Panc1 (cell line): ENCODE results near the gene IL17RB. TPM values are rescaled to one million over a fixed set of nuclear protein-coding genes. Genes with fewer than 3 reads are reported as not detected.

Source experiments
- ATAC-seq: fragments of 200-7000 bp; cut with Tn5 transposase; 2 replicates; pipeline ENCODE4 v1.9.1; 2020; ENCODE audit warnings: mild to moderate bottlenecking, moderate library complexity
- BruUV-seq: library from RNA; stranded (reverse); fragments of 400-500 nt; replicated peaks from 2 replicates; lab custom pipeline; 2021; lab: Mats Ljungman, UMichigan
- CTCF ChIA-PET: fragments of 300-600 bp; sonication (Branson Sonifier 250); formaldehyde crosslinking; loops from one replicate; lab custom pipeline; 2022; ENCODE audit warnings: antibody characterized with exemption; lab: Charles Lee
- POLR2A ChIA-PET: fragments of 300-600 bp; sonication (Branson Sonifier 250); formaldehyde crosslinking; loops from one replicate; lab custom pipeline; 2022; ENCODE audit warnings: antibody characterized with exemption; lab: Charles Lee
- DNase-seq: peaks from one replicate; pipeline ENCODE4 v3.0.0-alpha.2; 2010; ENCODE audit warnings: low read depth, low spot score
- H3K27ac ChIP-seq: 2 replicates; pipeline ENCODE4 v1.5.1; 2011; ENCODE audit warnings: mild to moderate bottlenecking, low read length, inconsistent platforms
- H3K27me3 ChIP-seq: fragments of 200-500 bp; sonication (Bioruptor generic); 2 replicates; pipeline ENCODE4 v1.6.0; 2014; ENCODE audit warnings: low read length, inconsistent platforms; ENCODE audit not compliant: control insufficient read depth, insufficient read depth
- H3K36me3 ChIP-seq: fragments of 200-500 bp; sonication (Bioruptor generic); 2 replicates; pipeline ENCODE4 v1.5.1; 2014; ENCODE audit warnings: inconsistent platforms, mild to moderate bottlenecking, low read length, moderate library complexity; ENCODE audit not compliant: control insufficient read depth, insufficient read depth
- H3K4me1 ChIP-seq: 2 replicates; pipeline ENCODE4 v1.5.1; 2011; ENCODE audit warnings: inconsistent platforms, mild to moderate bottlenecking, low read length, moderate library complexity; ENCODE audit not compliant: control insufficient read depth, insufficient read depth
- H3K4me3 ChIP-seq, 2 experiments: 2 replicates each; pipeline ENCODE4 v1.5.1; 2011 to 2012; ENCODE audit warnings: low read depth in 2 of 2, low read length in 2 of 2, mild to moderate bottlenecking in 2 of 2, inconsistent platforms in 1 of 2, moderate library complexity in 1 of 2
- H3K9me3 ChIP-seq: fragments of 200-500 bp; sonication (Bioruptor generic); 2 replicates; pipeline ENCODE4 v1.5.1; 2014; ENCODE audit warnings: low read depth, mild to moderate bottlenecking, inconsistent platforms, low read length, moderate library complexity; ENCODE audit not compliant: control insufficient read depth, insufficient read depth
- CTCF ChIP-seq: fragments of 450-650 bp; IDR thresholded peaks from 2 replicates; pipeline ENCODE4 v1.5.1; 2017; ENCODE audit warnings: mild to moderate bottlenecking
- POLR2AphosphoS5 ChIP-seq: IDR thresholded peaks from 2 replicates; pipeline ENCODE4 v1.6.1; 2012; ENCODE audit warnings: mild to moderate bottlenecking, low read depth, low read length, moderate library complexity
- REST ChIP-seq, 2 experiments: IDR thresholded peaks; 2 replicates each; pipeline ENCODE4 v1.6.1; 2011 to 2012; ENCODE audit warnings: low read depth in 2 of 2, control low read depth in 1 of 2, low read length in 1 of 2, mild to moderate bottlenecking in 1 of 2, moderate library complexity in 1 of 2; ENCODE audit not compliant: insufficient read depth in 1 of 2
- SIN3A ChIP-seq: IDR thresholded peaks from 2 replicates; pipeline ENCODE4 v1.6.1; 2012; ENCODE audit warnings: low read depth, mild to moderate bottlenecking, low read length, moderate library complexity, borderline replicate concordance; ENCODE audit not compliant: insufficient read depth
- TCF7L2 ChIP-seq: IDR thresholded peaks from 2 replicates; pipeline ENCODE4 v1.6.1; 2011; ENCODE audit warnings: mild to moderate bottlenecking, low read depth, low read length, inconsistent platforms
- in situ Hi-C: cut with HindIII; loops from 2 replicates; pipeline ENCODE4 v1.10.0; 2016; ENCODE audit warnings: low sequenced_read_pairs, low pct_unique_long_range_greater_than_20kb
- intact Hi-C: fragments of 100-400 bp; cut with micrococcal nuclease; formaldehyde crosslinking; loops from one replicate; pipeline ENCODE4 v1.10.0; 2022; ENCODE audit not compliant: unreplicated experiment
- total RNA-seq: library from RNA; stranded (reverse); gene quantifications from one replicate; pipeline ENCODE4 v1.2.1, GENCODE V29; 2021; ENCODE audit not compliant: unreplicated experiment

IL17RB gene
- total RNA-seq, 1 experiment from 2014 or later = 15.9 TPM

- no TSS peak for BruUV-seq
- in situ Hi-C loops (no loop called here), intact Hi-C loops (no loop called here)
- DNase-seq = no peak
- CTCF ChIA-PET = no interaction called here
- no peak for ATAC-seq
- POLR2A ChIA-PET = no interaction called here
- H3K36me3 ChIP-seq = no peaks in the 10 kb centered on the region; the same call in 1 of the 2 replicates
- TF ChIP-seq TCF7L2 (no peak), REST (IDR thresholded peaks at IDR 0.05; ENCODE audit: insufficient read depth in 1 of 2, low read depth in 2 of 2, low read length in 1 of 2) (no peak), POLR2AphosphoS5 (no peak), SIN3A (no peak), CTCF (no peak)
- H3K27ac ChIP-seq = no peak overlapping the region
- H3K4me1 ChIP-seq = no peaks in the 10 kb centered on the region
- no peaks in the 10 kb centered on the region for H3K9me3 ChIP-seq
- H3K27me3 ChIP-seq = peaks cover 3% of the 10 kb centered on the region
- H3K4me3 ChIP-seq = no peak overlapping the region
Observed at GRCh38 chr3:53900666-53901331, 54.4 kb downstream of the IL17RB start.

GRCh38 chr3:53902067-53902466 lies 55.7 kb downstream of the IL17RB start:
- ChIA-PET POLR2A (no interaction called here), CTCF (no interaction called here)
- H3K4me1 ChIP-seq = no peaks in the 10 kb centered on the region
- intact Hi-C loops = no loop called here
- H3K9me3 ChIP-seq = no peaks in the 10 kb centered on the region
- ATAC-seq = no peak
- H3K4me3 ChIP-seq = no peak overlapping the region
- TF ChIP-seq POLR2AphosphoS5 (no peak), REST (IDR thresholded peaks at IDR 0.05; ENCODE audit: insufficient read depth in 1 of 2, low read depth in 2 of 2, low read length in 1 of 2) (no peak), CTCF (no peak), SIN3A (no peak), TCF7L2 (no peak)
- no peaks in the 10 kb centered on the region; the same call in 1 of the 2 replicates for H3K36me3 ChIP-seq
- BruUV-seq = no TSS peak
- in situ Hi-C loops = no loop called here
- peaks cover under 1% of the 10 kb centered on the region; the same call in 1 of the 2 replicates for H3K27me3 ChIP-seq
- no peak overlapping the region for H3K27ac ChIP-seq
- DNase-seq = no peak
